Activated CD8-positive, alpha-beta memory T cell treated with anti-CD3 and anti-CD28 coated beads, Interleukin-2, amount 50 U/mL, for 48 hours (primary cell): ENCODE results near the gene SCYGR8.
"Not testable (repeated sequence)": the region's sequence is repeated elsewhere in the genome, so short reads cannot be mapped to it uniquely, and the experiment has no call there.

ENCODE experiments used
- DNase-seq: peaks from one replicate; pipeline ENCODE4 v3.0.0-alpha.2; 2020

Gene SCYGR8, protein sequence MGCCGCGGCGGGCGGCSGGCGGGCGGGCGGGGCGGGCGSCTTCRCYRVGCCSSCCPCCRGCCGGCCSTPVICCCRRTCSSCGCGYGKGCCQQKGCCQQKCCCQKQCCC

DNA sequence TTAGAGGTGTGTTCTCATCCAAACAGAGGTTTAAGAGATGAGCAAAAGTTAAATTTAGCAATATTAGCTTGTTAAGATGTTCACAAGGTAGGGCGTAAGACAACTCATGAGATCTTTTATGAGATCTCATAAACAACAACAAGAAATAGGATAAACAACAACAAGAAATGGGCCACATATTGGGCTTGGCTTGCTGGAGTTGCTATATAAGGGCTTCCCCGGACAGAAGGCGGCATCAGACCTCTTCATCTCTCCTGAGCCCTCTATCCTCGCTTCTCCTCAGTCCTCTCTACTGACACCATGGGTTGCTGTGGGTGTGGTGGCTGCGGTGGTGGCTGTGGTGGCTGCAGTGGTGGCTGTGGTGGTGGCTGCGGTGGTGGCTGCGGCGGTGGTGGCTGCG, at the start of gene SCYGR8:
SCYGR8 (plus strand) TSS at position 301 of the 400 bp plus-strand sequence; CDS start at position 301, 0 bp downstream.
- no peak for DNase-seq

DNA sequence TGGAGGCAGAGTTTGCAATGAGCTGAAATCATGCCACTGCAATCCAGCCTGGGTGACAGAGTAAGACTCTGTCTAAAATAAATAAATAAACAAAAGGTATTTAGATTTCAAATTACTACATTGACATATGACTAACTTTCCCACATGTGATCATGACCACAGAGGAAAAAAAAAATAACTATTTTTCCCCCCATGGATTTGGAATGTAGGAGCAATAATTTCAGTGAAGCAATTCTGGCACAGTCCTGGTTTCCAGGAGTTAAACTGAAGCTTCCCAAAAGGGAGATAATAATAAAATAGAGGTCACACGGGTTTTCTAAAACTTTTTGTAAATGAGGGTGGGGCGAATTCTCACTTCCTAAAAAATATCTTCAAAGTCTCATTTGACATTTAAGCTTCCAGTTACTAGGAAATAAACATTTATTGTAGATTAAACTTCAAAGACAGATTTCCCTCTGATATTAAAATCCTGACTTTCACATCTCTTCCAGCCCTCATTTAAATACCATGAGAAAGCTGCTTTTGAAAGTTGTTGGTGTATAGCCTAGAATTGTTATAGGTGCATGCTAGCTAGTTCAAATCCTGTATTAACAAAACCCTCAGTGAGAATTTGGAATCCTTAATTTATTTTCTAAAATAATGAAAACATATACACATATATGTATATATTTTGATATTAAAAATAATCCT, 48.6 kb upstream of the SCYGR8 start:
- DNase-seq = no peak

DNA sequence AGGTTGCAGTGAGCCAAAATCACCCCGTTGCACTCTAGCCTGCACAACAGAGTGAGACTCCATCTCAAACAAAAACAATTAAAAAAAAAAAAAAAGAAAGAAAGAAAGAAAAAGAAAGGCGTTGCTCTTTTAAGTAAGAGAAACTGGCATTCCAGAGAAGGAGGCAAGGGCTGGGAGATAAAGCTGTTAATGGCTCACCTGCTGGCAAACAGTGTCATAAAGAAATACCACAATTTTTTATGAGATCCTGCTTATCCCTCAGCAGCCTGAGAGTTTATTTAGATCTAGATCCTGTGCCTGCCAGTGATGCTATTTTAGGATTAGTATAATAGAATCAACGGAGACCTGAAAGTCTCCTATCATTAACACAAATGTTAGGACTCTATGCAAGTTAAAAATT, 44.1 kb upstream of the SCYGR8 start:
- DNase-seq = no peak

GRCh38 chr2:227703280-227703732, 42.4 kb upstream of the SCYGR8 start:
- no peak for DNase-seq

GRCh38 chr2:227703961-227704360, 41.7 kb upstream of the SCYGR8 start:
- DNase-seq = no peak

- DNase-seq = no peak
These were observed 38.8 kb upstream of the SCYGR8 start for GRCh38 chr2:227706859-227707258.

GRCh38 chr2:227707390-227707789, 38.3 kb upstream of the SCYGR8 start:
- DNase-seq = no peak

GRCh38 chr2:227710986-227711385, 34.7 kb upstream of the SCYGR8 start:
- no peak for DNase-seq

GRCh38 chr2:227713291-227713690, 32.4 kb upstream of the SCYGR8 start:
- DNase-seq = no peak

GRCh38 chr2:227716501-227716900, 29.2 kb upstream of the SCYGR8 start:
- no peak for DNase-seq

- DNase-seq = no peak
These were observed 27.8 kb upstream of the SCYGR8 start, which contains the start of gene SLC19A3 for GRCh38 chr2:227717687-227718567. Gene SLC19A3 (minus strand): TSS chr2:227718028. CDS start chr2:227702318, 15,710 bp downstream.

GRCh38 chr2:227719641-227720040, 26.1 kb upstream of the SCYGR8 start:
- no peak for DNase-seq

GRCh38 chr2:227720680-227721079, 25.0 kb upstream of the SCYGR8 start:
- DNase-seq = no peak

- DNase-seq = not testable (repeated sequence)
These were observed 22.9 kb upstream of the SCYGR8 start for GRCh38 chr2:227722821-227723220.

- DNase-seq = no peak
These were observed 21.2 kb upstream of the SCYGR8 start, which contains the start of gene SCYGR6 for GRCh38 chr2:227724394-227725039. Gene SCYGR6 (minus strand): TSS chr2:227724757. CDS start chr2:227724757, 0 bp downstream.

DNA sequence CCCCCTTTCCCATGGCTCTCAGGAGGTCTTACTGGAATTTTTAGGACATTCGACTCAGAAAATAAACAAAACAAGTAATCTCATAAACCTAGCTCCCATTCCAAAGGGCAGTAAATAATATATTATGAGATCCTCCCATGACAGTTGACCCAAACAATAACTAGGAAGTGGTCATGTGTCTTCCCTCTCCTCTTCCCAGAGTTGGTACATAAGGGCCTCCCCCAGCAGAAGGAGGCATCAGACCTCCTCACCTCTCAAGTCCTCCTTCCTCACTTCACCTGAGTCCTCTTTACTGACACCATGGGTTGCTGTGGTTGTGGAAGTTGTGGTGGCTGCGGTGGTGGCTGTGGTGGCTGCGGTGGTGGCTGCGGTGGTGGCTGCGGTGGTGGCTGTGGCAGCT, 17.7 kb upstream of the SCYGR8 start, which contains the start of gene SCYGR7:
SCYGR7 (plus strand) TSS at position 301 of the 400 bp plus-strand sequence; CDS start at position 301, 0 bp downstream.
- no peak for DNase-seq

DNA sequence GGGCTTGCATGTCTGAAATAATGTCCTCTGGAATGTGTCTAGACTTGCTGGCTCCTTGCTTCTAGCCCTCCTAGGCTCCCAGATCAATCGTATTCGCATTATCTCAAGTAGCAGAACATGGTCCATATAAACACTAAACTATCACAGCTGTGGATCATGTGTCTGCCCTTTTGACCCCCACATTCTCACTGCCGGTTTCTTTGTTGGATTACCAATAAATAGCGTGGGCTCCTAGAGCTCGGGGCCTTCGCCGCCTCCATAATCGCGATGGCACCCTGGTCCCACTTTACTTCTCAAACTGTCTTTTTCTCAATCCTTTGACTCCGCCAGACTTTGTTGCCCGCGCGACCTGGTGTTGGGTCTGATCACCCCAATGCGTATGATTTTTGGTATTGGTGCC, 6.3 kb upstream of the SCYGR8 start:
- DNase-seq = no peak

- DNase-seq = not testable (repeated sequence)
These were observed 5.0 kb upstream of the SCYGR8 start for GRCh38 chr2:227740705-227741104.

- DNase-seq = no peak
These were observed 2.4 kb downstream of the SCYGR8 start for GRCh38 chr2:227748079-227748478.

DNA sequence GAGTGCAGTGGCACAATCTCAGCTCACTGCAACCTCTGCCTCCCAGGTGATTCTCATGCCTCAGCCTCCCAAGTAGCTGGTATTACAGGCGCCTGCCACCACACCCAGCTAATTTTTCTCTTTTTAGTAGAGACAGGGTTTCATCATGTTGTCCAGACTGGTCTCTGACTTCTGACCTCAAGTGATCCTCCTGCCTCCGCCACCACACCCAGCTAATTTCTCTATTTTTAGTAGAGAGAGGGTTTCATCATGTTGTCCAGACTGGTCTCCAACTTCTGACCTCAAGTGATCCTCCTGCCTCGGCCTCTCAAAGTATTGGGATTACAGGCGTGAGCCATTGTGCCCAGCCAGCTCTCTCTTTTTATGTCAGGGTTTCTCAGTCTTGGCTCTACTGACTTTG, 10.6 kb downstream of the SCYGR8 start:
- not testable (repeated sequence) for DNase-seq

GRCh38 chr2:227759411-227760118, 13.9 kb downstream of the SCYGR8 start:
- no peak for DNase-seq
